DMS53 treated with DMSO at 0.1 percent for 48 hours (cell line): ENCODE data around the gene RNPEPL1.
A peak's percentile ranks its signal among the peaks of the same experiment; 100 is the strongest.
"Not testable (repeated sequence)": the region's sequence is repeated elsewhere in the genome, so short reads cannot be mapped to it uniquely, and the experiment has no call there.

Experiments used
- DNase-seq: peaks from one replicate; lab custom pipeline; 2025; ENCODE audit not compliant: unreplicated experiment; lab: John Stamatoyannopoulos, UW

The RNPEPL1 gene

DNA sequence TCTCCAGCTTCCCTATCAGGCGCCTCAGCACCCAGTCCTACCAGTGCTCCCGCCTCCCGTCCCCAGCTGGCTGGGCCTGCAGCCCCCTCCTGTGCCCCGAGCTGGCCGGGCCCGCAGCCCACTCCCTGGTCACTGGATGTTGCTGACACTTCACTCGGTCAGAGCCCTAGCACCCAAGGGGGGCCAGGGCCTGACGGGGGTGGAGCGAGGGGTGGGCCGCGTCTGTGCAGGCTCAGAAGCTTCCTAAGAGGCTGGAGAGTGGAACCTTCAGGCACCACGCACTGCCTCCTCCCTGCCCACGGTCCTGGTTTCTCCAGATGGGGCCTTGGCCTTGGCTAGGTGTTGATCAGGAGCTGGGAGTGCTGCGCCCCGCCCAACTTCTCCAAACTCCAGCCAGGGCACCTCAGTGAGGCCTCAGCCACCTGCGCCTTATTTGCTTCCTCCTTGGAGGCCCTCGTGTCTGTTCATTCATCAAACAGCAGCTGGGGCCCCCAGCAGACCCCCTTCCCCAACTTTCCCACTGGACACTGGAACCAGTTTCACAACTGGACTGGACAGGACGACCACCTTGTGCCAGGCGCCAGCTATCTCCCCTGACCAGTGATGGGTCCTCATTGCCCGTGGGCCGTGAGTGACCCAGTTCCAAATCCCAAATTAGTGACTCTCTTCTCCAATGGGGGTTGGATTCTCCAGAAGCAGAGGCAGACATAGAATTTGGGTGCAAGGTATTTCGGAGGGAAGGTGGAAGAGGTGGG is 35.0 kb downstream of the RNPEPL1 start:
- no peak for DNase-seq

DNA sequence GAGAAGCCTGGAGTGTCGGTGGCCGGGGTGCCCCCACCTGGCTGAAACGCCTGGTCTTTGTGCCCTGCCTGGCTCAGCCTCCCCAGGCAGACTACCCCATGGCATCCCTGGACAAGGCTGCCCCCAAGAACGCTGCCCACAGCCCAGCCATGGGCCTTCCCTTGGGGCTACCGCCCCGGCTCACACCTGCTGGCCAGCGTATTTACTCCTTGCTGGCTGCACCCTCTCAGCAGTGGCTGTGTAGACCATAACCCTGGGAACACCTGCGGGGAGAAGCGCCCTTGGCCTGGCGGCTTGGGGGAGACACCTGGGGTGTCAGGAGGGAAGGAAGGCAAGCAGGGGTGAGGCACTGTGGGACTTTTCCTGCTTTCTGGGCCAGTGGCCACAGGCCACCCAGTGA is 35.6 kb downstream of the RNPEPL1 start:
- DNase-seq, result no peak

DNA sequence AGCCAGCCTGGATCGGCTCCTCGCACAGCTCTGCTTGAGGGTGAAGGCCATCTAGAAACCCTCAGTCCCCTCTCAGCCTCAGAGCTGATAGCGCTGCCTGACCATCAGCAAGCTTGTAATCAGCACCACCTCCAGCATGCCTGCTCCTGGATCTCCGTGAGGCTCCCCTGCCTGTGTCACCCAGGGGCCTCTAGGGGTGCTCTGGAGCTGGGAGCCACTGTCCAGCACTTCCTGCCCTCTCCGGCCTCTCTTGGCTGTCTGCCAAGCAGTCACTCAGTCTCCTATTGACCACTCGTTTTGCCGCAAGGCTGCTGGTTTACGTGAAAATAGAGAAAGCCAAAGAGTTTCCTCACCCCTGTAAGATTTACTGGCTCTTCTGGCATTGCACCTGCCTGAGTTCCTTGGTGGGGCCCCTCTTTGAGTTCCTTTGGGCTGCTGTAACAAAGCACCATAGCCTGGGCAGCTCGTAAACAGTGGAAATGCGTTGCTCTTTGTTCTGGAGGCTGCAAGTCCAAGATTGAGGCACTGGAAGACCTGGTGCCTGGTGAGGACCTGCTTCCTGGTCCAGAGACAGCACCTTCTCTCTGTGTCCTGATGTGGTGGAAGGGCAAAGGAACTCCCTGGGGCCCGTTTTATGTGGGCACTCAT is 36.1 kb downstream of the RNPEPL1 start:
- DNase-seq, result peak; percentile 19

DNA sequence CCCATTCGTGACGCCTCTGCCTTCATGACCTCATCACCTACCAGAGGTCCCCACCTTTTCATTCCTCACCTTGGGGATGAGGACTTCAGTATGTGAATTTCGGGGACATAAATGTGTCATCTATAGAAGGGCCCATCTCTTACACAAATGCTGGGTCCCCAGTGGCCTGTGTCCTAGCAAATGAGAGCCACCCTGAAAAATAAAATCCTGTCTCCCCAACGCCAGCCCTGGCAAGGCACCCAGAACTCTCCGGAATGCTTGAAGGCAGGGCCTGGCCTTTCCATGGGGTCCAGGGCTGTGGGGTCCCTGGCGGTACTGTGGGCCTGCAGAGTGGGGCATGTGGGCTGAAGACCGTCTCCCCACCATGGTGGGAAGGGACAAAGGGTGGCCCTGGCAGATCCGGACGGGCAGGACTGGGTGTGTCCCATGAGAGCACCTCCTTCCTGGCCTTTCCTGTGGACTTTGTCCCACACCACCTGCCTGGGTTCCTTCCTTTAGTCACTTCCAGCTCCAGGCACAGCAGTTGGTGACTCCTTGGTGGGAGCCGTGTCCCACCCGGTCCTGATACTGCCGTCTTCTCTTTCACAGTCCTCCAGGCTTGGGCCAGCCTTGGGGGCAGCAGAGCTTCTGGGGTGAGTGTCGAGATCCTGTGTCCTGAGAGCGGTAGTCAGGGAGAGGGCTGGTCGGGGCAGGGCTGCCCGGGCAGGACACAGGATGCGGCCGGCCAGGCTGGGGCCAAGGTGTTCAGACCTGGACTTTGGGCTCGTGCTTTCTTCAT is 36.8 kb downstream of the RNPEPL1 start:
- peak; percentile 7 for DNase-seq

DNA sequence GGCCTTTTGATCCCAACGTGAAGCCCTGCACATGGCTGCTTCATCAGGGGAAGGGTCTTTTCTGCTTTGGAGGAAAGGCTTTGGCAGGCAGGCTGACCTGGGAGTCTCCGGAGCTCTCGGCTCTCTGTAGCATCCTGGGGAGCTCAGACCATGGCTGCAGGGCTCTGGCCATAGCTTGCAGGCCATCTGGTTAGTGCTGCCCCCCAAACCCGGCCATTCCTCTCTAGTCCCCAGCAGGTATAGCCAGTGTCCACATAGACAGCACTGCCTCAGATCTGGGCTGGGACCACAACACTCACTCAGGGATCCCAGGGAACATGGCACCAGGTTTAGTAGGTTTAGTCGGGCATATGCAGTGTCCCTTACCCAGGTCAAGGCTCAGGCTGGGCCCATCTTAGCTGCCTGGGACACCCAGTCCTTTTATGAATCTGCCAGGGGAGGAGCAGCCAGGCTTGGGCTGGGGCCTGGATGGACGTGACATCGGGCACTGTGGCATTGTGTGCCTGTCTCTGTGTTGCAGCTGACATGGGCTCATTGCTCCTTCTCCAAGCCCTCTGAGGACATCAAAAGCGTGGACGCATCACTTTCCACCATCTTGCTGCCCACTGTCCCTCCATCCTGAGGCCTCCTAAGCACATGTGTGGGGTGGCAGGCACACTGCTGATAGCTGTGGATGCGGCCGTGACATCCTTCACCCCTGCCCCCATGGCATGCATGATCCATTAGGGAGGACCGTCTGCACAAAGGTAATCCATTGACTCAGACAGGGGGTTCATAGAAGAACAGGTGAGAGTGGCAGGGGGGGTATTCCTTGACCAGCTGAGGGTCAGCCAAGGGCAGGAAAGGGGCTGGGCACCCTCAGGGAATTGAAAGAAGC is 37.8 kb downstream of the RNPEPL1 start:
- no peak for DNase-seq

DNA sequence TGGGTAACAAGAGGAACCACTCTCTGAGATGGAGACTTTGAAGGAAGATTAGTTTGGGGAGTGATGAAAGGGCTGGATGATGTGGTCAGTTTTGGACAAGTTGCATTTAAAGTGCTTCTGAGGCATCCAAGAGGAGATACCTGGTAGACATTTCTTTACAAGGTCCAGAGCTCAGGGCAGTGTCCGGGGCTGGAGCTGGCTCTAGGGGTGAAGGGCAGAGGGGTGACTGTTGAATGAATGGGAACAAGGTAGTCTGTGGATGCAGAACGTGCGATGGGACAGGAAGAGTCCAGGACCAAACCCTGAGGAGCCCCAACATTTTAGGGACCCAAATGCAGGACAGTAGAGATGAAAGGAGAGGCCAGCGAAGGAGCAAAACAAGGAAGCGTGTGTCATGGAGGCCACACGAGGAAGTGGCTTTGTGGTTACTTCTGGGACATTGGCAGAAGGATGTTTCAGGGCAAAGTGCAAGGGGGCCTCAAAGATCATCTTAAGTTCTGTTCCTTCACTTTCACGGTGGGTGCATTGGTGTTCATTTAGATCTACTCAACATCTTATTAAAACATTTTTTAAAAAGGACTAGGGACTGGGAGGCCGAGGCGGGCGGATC is 43.4 kb downstream of the RNPEPL1 start:
- no peak for DNase-seq

DNA sequence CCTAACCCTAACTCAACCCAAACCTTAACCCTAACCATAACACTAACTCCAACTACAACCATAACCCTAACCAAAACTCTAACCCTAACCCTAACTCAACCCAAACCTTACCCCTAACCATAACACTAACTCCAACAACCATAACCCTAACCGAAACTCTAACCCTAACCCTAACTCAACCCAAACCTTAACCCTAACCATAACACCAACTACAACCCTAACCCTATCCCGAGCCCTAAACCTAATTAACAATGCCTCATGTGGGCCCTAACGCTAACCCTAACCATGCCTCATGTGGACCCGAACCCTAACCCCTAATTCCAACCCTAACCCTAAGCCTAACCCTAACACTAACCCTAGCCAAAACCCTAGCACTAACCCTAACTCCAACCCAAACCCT is 45.5 kb downstream of the RNPEPL1 start:
- DNase-seq, result no peak

DNA sequence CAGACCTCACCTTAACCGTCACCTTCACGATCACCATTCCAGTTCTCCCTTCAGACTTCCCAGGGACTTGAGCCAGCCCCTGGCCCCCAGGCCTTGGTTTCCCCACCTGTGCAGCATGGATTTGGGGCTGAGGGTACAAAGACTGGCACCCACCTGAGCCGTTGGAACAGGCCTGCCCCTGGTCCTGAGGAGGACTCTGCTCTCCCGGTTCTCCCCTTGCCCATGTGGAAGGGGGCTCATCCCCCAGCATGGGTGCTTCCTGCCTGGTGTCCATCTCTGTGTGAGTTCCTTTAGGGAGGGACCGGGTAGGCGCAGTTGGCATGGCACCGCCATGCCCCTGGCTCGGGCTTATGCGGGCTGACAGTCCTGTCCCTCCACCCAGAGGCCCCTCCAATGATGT is 46.1 kb downstream of the RNPEPL1 start:
- no peak for DNase-seq

DNA sequence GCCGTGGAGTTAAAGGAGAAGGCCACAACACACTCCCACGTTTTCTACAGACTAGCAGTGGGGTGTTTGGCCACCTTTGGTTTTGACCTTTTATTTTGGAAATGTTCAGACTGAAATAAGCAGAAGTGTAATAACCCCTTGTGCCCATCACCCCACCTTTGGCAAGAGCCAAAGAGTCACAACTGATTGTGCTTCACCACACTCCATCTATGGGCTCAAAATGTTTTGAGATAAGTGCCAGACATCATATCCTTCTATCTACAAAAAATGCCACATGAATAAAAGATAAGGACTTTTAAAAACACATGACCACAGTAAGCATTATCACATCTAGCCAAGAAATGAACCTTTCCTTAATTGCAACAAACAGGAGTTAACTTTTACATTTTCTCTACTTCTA is 47.1 kb downstream of the RNPEPL1 start:
- DNase-seq, result no peak

DNA sequence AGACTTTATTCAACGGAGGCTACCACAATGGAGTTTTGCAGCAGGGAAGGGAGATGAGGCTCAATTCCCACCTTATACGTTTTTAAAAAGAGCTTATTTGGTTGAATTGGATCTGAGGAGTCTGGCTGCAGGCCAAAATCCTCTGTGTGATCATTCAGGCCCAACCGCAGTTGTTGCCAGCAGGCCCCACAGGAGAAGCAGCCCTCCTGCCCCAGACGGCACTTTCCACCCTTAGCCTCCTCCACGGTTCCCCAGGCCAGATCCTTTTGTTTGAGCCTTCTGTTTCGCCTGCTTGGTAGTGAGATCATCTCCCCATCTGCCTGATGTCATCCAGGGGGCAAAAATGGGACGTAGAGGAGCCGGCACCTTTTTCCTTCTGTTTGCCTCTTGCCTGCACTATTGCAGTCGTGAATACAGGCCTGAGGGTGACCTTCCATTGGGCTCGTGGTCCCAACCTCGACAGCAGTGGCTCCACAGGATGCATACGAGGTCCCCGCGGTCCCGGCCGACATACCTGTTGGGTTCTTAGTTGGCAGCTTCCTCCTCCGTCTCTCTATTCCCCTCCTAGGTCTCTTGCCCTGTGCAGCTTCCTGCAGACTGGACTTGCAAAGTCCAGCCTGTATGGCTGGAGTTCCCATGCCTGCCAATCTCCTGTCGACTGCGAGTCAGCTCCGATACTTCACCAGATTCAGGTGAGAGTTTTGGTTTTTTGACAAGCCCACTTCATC is 47.7 kb downstream of the RNPEPL1 start:
- no peak for DNase-seq

DNA sequence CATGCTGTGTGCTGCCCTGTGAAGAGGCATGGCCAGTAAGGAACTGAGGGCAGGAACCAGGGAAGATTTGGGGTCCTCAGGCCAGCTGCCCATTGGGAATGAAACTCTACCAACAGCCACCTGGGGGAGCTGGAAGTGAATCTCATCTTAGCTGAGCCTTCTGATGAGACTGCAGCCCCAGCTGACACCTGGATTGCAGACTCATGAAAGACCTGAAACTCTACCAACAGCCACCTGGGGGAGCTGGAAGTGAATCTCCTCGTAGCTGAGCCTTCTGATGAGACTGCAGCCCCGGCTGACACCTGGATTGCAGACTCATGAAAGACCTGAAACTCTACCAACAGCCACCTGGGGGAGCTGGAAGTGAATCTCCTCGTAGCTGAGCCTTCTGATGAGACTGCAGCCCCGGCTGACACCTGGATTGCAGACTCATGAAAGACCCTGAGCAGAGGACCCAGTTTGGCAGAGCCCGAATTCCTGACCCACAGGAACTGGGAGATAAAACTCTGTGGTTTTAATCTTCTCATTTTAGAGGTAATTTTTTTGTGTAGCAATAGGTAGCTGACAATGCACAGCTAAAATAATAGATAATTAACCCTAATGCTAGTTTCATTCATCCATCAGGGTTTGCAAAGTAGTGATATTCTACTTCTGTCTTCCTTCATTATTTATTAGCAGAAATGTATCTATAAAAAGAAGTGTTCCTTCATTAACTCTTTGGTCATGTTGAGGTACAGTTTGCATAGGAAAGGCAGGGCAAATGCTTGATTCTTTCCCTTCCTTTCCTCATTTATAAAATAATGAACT is 48.8 kb downstream of the RNPEPL1 start:
- not testable (repeated sequence) for DNase-seq

DNA sequence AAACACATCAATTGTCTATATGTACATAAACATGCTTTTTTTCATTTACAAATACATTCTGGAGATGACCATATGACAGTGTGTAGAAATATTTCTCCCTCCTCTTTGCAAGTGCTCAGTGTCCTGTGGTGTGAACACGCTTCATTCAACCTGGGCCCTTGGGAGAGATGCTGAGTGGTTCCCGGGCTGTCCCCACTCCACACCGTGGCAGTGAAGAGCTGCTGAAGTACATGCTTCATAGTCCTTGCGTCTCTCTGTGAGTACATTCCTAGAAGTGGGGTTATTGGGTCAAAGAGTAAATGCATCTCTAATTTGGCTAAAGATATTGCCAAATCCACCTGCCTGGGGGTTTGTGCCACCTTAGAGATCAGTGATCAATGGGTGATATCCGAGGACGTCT is 50.5 kb downstream of the RNPEPL1 start:
- no peak for DNase-seq

DNA sequence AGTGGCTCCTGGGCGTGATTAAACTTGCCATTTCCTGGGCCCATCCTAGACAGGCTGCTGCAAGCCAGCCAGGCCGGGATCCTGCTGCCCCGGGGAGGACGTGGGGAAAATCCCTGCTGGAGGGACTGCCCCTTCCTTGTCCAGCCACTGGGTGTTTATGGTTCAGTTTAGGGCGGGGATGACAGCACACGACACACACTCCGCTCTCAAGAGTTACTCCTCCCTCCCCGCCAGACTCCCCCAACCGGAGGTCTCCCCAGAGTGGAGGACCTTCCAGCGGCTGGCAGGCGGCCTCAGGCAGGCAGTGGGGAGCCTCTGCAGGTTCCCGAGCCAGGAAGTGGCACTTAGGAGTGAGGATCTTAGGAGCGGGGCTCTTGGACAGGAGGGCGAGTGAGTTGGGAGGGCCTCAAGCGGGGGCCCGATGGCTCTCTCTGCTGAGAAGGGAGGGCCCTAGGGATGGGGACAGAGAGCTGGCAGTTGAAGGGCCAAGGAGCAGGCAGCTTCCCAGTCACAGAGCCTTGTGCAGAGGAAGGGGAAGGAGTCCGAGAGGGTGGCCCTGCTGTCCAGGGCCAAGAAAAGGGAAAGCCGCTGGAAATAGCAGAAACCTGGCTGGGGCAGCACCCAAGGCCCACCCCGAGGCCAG is 51.3 kb downstream of the RNPEPL1 start:
- no peak for DNase-seq

DNA sequence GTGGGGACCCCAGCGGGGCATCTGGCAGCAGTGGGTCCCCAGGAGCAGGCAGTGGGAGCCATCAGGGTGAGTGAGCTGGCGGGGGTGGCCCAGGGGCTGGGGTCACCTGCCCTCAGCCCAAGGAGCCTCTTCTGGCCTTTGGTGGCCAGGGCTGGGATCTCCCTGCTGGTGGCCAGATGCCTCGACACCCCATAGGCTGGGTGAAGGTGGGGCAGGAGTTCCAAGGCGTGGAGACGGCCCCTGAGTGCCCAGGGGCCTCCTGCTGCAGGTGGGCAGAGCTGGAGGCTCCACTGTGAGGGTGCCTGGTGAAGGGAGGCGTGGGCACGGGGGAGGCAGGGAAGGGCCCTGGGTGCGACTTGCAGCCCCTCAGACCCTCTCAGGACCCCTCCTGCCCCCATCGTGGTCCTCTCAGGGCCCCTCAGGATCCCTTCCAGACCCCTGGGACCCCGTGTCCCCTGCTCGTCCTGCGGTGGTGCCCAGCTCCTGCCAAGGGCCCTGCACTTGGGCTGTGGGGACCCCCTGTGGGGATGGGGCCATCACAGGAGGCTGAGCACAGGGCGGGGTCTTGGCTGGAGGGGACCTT is 52.0 kb downstream of the RNPEPL1 start:
- DNase-seq, result no peak

DNA sequence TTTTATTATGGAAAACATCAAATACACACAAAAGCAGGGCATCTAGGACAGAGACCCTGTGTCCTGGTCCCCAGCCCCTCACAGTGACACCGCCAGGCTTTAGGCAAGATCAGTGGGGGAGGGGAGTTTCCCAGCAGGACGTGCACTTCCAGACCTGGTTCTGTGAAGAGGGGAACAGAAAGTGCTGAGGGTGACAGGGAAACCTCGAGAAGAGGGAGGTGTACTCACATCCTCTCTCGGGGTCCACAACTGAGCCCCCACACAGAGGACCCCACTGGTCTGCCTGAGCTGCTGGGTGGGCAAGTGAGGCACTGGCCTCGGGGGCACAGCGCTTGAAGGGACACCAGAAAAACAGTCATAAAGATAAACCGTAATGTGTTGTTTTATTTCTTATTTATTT is 52.6 kb downstream of the RNPEPL1 start:
- DNase-seq, result no peak

DNA sequence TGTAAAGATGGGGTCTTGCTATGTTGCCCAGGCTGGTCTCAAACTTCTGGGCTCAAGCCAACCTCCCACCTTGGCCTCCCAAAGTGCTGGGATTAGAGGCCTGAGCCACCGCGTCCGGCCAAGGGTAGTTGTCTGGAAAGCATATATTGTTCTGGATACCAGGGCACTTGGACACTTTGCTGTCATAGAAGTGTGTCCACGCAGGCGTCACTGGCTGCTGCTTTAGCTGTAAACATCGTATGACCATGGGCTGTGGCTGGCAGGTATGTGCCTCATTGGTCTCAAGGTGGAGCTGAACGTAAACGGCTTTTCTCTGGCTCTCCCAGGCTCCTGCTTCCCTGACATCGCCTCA is 53.8 kb downstream of the RNPEPL1 start:
- DNase-seq, result no peak

DNA sequence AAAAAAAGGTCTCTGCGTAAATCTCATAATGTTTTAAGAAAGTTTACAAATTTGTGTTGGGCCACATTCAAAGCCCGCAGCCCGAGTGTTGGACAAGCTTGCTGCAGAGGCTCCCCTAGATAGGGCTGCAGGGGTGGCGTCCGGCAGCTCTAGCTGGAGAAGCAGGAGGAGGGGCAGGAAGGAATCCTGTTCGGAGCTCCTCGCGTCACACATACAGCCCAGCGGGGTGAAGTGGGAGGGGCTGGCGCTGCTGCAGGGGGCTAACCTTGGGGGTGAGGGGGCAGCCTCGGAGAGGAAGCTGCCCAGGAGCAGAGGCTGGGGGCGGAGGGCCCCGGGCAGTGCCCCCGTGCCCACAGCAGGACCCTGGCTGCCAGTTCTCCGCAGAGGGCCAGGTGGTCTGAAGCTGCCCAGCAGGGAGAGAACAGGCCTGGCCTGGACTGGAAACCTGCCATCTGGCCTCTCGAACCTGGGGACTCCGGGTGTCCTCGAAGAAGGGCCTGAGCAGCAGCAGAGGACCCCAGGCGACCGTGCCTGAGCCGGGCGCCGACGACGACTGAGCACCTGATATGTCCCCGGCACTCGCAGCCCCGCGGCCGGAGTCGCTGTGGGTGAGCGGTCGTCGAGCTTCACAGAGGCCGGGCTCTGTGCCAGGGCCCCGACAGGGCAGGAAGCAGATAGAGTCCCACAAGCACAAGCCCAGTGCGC is 54.4 kb downstream of the RNPEPL1 start:
- DNase-seq, result no peak

DNA sequence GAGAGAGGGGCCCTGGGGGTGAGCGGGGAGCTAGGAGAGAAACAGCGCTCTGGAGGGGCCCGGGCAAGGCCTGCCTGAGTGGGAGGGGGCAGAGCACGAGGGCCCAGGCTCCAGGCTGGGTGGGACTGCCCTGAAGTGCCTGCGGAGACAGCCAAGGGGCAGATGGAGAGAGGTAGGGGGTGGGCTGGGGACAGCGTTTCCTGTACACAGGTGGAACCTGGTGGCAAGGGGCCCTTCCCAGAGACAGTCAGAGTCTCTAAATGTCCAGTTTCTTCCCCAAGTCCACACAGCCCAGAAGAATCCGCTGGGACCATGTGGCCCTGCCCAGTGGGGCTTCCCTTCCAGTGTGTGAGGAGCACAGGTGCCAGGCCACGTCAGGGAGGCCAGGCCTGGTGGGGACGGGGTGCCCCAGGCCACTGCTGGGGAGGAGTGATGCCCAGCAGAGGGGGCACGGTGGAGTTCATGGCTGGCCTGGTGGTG is 55.3 kb downstream of the RNPEPL1 start:
- DNase-seq, result no peak
